ENCODE measurements around the gene DFFA.

DNA sequence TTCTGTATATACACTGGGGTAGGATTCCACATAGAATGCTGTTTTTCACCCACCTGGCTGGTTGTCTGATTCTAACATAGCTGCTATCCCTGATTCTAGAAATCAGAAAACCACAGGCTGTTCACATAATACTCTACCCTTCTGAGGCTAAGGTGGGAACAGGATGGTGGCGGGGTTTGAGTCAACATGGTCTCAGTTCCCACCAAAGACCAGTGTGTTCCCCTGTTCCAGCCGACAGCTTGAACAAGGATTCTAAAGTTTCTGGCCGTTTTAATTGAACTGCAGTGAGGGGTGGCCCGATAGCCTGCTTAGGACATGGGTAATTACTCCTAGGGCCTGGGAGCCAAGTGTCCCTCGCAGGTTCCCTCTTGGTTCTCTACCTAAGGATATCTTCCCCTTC is 40.9 kb upstream of the DFFA start:
- TF ChIP-seq, protein P1, sequence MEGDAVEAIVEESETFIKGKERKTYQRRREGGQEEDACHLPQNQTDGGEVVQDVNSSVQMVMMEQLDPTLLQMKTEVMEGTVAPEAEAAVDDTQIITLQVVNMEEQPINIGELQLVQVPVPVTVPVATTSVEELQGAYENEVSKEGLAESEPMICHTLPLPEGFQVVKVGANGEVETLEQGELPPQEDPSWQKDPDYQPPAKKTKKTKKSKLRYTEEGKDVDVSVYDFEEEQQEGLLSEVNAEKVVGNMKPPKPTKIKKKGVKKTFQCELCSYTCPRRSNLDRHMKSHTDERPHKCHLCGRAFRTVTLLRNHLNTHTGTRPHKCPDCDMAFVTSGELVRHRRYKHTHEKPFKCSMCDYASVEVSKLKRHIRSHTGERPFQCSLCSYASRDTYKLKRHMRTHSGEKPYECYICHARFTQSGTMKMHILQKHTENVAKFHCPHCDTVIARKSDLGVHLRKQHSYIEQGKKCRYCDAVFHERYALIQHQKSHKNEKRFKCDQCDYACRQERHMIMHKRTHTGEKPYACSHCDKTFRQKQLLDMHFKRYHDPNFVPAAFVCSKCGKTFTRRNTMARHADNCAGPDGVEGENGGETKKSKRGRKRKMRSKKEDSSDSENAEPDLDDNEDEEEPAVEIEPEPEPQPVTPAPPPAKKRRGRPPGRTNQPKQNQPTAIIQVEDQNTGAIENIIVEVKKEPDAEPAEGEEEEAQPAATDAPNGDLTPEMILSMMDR (IDR thresholded peaks at IDR 0.05; ENCODE audit: extremely low read depth in 1 of 2, insufficient read depth in 1 of 2, low read depth in 1 of 2, low read length in 2 of 2): no peak
- no peak for TF ChIP-seq FOS (IDR thresholded peaks at IDR 0.05; ENCODE audit: borderline replicate concordance, insufficient read depth, low read length)
- no peak for TF ChIP-seq EZH2 (IDR thresholded peaks at IDR 0.05; ENCODE audit: borderline replicate concordance, low read depth, low read length, severe bottlenecking)
- no peak for TF ChIP-seq POLR2A (IDR thresholded peaks at IDR 0.05; ENCODE audit: low read depth, low read length)
- TF ChIP-seq MYC (IDR thresholded peaks at IDR 0.05; ENCODE audit: low read depth, low read length): no peak
- no peak for TF ChIP-seq POLR2AphosphoS5 (IDR thresholded peaks at IDR 0.05; ENCODE audit: insufficient read depth, low read depth, low read length)
- no peak for TF ChIP-seq MAX (IDR thresholded peaks at IDR 0.05; ENCODE audit: insufficient read depth, insufficient read length)
- no peak for TF ChIP-seq GATA2 (IDR thresholded peaks at IDR 0.05; ENCODE audit: insufficient read depth, insufficient read length, low read depth, low read length)
